Measurements from ENCODE around the gene TF. TPM values are rescaled to one million over a fixed set of nuclear protein-coding genes. Genes with fewer than 3 reads are reported as not detected.

The TF gene
- not detected in 2 replicates for total RNA-seq (2014; rRNA removed; shearing (Covaris generic))

GRCh38 chr3:133745981-133746711 is at the start of gene TF:
Gene TF, plus strand, starts transcription at chr3:133746393. Its CDS starts 48 bp downstream, at chr3:133746441.
- DNase-seq (ENCODE audit: low read depth in 1 of 2, low spot score in 2 of 2), result no peak

GRCh38 chr3:133697960-133698359 is 48.2 kb upstream of the TF start:
- DNase-seq (ENCODE audit: low read depth in 1 of 2, low spot score in 2 of 2), result no peak
- Histone ChIP-seq H3K9me3 (replicated peaks) (peaks cover 4% of the 10 kb centered on the region; the same call in 1 of the 2 replicates), H3K27me3 (replicated peaks) (no peaks in the 10 kb centered on the region), H3K4me3 (no peak overlapping the region), H3K27ac (no peak overlapping the region), H3K36me3 (no peaks in the 10 kb centered on the region), H3K4me1 (replicated peaks) (no peaks in the 10 kb centered on the region)

More at GRCh38 chr3:133745981-133746711, at the start of gene TF:
- Histone ChIP-seq H3K4me3 (no peak within 1 kb of the TSS), H3K9me3 (replicated peaks) (no peaks in the 10 kb centered on the region), H3K4me1 (replicated peaks) (no peaks in the 10 kb centered on the region), H3K36me3 (no peaks in the 10 kb centered on the region), H3K27me3 (replicated peaks) (peaks cover 22% of the 10 kb centered on the region), H3K27ac (no peak within 1 kb of the TSS)

- Histone ChIP-seq H3K9me3 (replicated peaks) (peaks cover 4% of the 10 kb centered on the region; the same call in 1 of the 2 replicates), H3K4me3 (no peak overlapping the region), H3K4me1 (replicated peaks) (no peaks in the 10 kb centered on the region), H3K27me3 (replicated peaks) (no peaks in the 10 kb centered on the region), H3K27ac (no peak overlapping the region), H3K36me3 (no peaks in the 10 kb centered on the region)
- DNase-seq (ENCODE audit: low read depth in 1 of 2, low spot score in 2 of 2), result no peak
These were observed 46.7 kb upstream of the TF start for GRCh38 chr3:133699467-133699866.

- no peak for DNase-seq (ENCODE audit: low read depth in 1 of 2, low spot score in 2 of 2)
- Histone ChIP-seq H3K4me3 (no peak overlapping the region), H3K27me3 (replicated peaks) (no peaks in the 10 kb centered on the region), H3K36me3 (no peaks in the 10 kb centered on the region), H3K4me1 (replicated peaks) (no peaks in the 10 kb centered on the region), H3K9me3 (replicated peaks) (peaks cover 4% of the 10 kb centered on the region; the same call in 1 of the 2 replicates), H3K27ac (no peak overlapping the region)
These were observed 46.3 kb upstream of the TF start for GRCh38 chr3:133699903-133700302.

GRCh38 chr3:133700351-133700750 is 45.8 kb upstream of the TF start:
- H3K36me3 ChIP-seq, result no peaks in the 10 kb centered on the region
- no peak overlapping the region for H3K4me3 ChIP-seq
- H3K4me1 ChIP-seq (replicated peaks), result no peaks in the 10 kb centered on the region
- H3K9me3 ChIP-seq (replicated peaks), result peaks cover 4% of the 10 kb centered on the region; the same call in 1 of the 2 replicates
- DNase-seq (ENCODE audit: low read depth in 1 of 2, low spot score in 2 of 2), result no peak
- no peaks in the 10 kb centered on the region for H3K27me3 ChIP-seq (replicated peaks)
- H3K27ac ChIP-seq, result no peak overlapping the region

- no peaks in the 10 kb centered on the region for H3K4me1 ChIP-seq (replicated peaks)
- peaks cover 4% of the 10 kb centered on the region; the same call in 1 of the 2 replicates for H3K9me3 ChIP-seq (replicated peaks)
- DNase-seq (ENCODE audit: low read depth in 1 of 2, low spot score in 2 of 2), result no peak
- H3K36me3 ChIP-seq, result no peaks in the 10 kb centered on the region
- no peak overlapping the region for H3K27ac ChIP-seq
- H3K4me3 ChIP-seq, result no peak overlapping the region
- H3K27me3 ChIP-seq (replicated peaks), result no peaks in the 10 kb centered on the region
These were observed 44.5 kb upstream of the TF start for GRCh38 chr3:133701435-133702358.

- H3K27ac ChIP-seq, result no peak overlapping the region
- no peaks in the 10 kb centered on the region for H3K36me3 ChIP-seq
- H3K4me3 ChIP-seq, result no peak overlapping the region
- no peak for DNase-seq (ENCODE audit: low read depth in 1 of 2, low spot score in 2 of 2)
- H3K4me1 ChIP-seq (replicated peaks), result no peaks in the 10 kb centered on the region
- 0 out of 2 replicates have a peak, but pooled peaks cover 3% of the 10 kb centered on the region for H3K27me3 ChIP-seq (replicated peaks)
- H3K9me3 ChIP-seq (replicated peaks), result no peaks in the 10 kb centered on the region
These were observed 42.3 kb upstream of the TF start for GRCh38 chr3:133703915-133704314.

- Histone ChIP-seq H3K9me3 (replicated peaks) (no peaks in the 10 kb centered on the region), H3K27me3 (replicated peaks) (0 out of 2 replicates have a peak, but pooled peaks cover 3% of the 10 kb centered on the region), H3K36me3 (no peaks in the 10 kb centered on the region), H3K4me1 (replicated peaks) (no peaks in the 10 kb centered on the region), H3K27ac (no peak overlapping the region), H3K4me3 (no peak overlapping the region)
- no peak for DNase-seq (ENCODE audit: low read depth in 1 of 2, low spot score in 2 of 2)
These were observed 40.2 kb upstream of the TF start for GRCh38 chr3:133706033-133706432.

GRCh38 chr3:133709139-133709750 is 36.9 kb upstream of the TF start:
- Histone ChIP-seq H3K27ac (no peak overlapping the region), H3K4me3 (no peak overlapping the region), H3K36me3 (no peaks in the 10 kb centered on the region), H3K4me1 (replicated peaks) (no peaks in the 10 kb centered on the region), H3K27me3 (replicated peaks) (0 out of 2 replicates have a peak, but pooled peaks cover 3% of the 10 kb centered on the region), H3K9me3 (replicated peaks) (no peaks in the 10 kb centered on the region)
- no peak for DNase-seq (ENCODE audit: low read depth in 1 of 2, low spot score in 2 of 2)

GRCh38 chr3:133711013-133711412 is 35.2 kb upstream of the TF start:
- no peaks in the 10 kb centered on the region for H3K4me1 ChIP-seq (replicated peaks)
- H3K27me3 ChIP-seq (replicated peaks), result 0 out of 2 replicates have a peak, but pooled peaks cover 3% of the 10 kb centered on the region
- H3K27ac ChIP-seq, result no peak overlapping the region
- no peaks in the 10 kb centered on the region for H3K36me3 ChIP-seq
- DNase-seq (ENCODE audit: low read depth in 1 of 2, low spot score in 2 of 2), result no peak
- no peaks in the 10 kb centered on the region for H3K9me3 ChIP-seq (replicated peaks)
- H3K4me3 ChIP-seq, result no peak overlapping the region

- Histone ChIP-seq H3K27me3 (replicated peaks) (0 out of 2 replicates have a peak, but pooled peaks cover 3% of the 10 kb centered on the region), H3K4me3 (no peak overlapping the region), H3K4me1 (replicated peaks) (no peaks in the 10 kb centered on the region), H3K9me3 (replicated peaks) (no peaks in the 10 kb centered on the region), H3K27ac (no peak overlapping the region), H3K36me3 (no peaks in the 10 kb centered on the region)
- DNase-seq (ENCODE audit: low read depth in 1 of 2, low spot score in 2 of 2), result no peak
These were observed 34.2 kb upstream of the TF start for GRCh38 chr3:133712017-133712416.

GRCh38 chr3:133713347-133713746 is 32.8 kb upstream of the TF start:
- no peak overlapping the region for H3K27ac ChIP-seq
- no peaks in the 10 kb centered on the region for H3K9me3 ChIP-seq (replicated peaks)
- DNase-seq (ENCODE audit: low read depth in 1 of 2, low spot score in 2 of 2), result no peak
- no peaks in the 10 kb centered on the region for H3K36me3 ChIP-seq
- no peaks in the 10 kb centered on the region for H3K27me3 ChIP-seq (replicated peaks)
- H3K4me1 ChIP-seq (replicated peaks), result no peaks in the 10 kb centered on the region
- H3K4me3 ChIP-seq, result no peak overlapping the region

- Histone ChIP-seq H3K36me3 (no peaks in the 10 kb centered on the region), H3K27me3 (replicated peaks) (no peaks in the 10 kb centered on the region), H3K9me3 (replicated peaks) (no peaks in the 10 kb centered on the region; the same call in 1 of the 2 replicates), H3K27ac (no peak overlapping the region), H3K4me1 (replicated peaks) (no peaks in the 10 kb centered on the region), H3K4me3 (no peak overlapping the region)
- DNase-seq (ENCODE audit: low read depth in 1 of 2, low spot score in 2 of 2), result no peak
These were observed 28.8 kb upstream of the TF start for GRCh38 chr3:133717424-133717823.
